K562 (cell line): ENCODE measurements around the gene WDR44. TPM values are rescaled to one million over a fixed set of nuclear protein-coding genes. Genes with fewer than 3 reads are reported as not detected.

Experiments
- EP300 ChIP-seq: IDR thresholded peaks from 2 replicates; pipeline ENCODE4 v1.6.1; 2012; ENCODE audit warnings: low read length, improper control_type of control experiment
- polyA plus RNA-seq, 8 experiments: library from polyadenylated mRNA; depleted of rRNA in 4 of 8; stranded (reverse) in 5 of 8; unstranded in 3 of 8; fragments of >200 nt; fragmentation: Nextera tagmentation in 2 of 8; fragmentation: Illumina TruSeq in 1 of 8; extraction: Ambion mirVana in 2 of 8; extraction: Trizol in 1 of 8; gene quantifications; 2 replicates each; pipeline versions ENCODE4 v1.2.1 to v1.2.3, GENCODE V29; 2011 to 2014; ENCODE audit warnings: inconsistent platforms in 1 of 8, missing spikeins in 1 of 8
- total RNA-seq, 7 experiments: library from RNA; depleted of rRNA in 6 of 7; stranded (reverse); fragments of >200 nt in 6 of 7; fragmentation: Illumina TruSeq in 2 of 7; extraction: Trizol in 2 of 7; gene quantifications; 2 replicates each; pipeline versions ENCODE4 v1.2.1 to v1.2.3, GENCODE V29; 2011 to 2021; ENCODE audit warnings: low replicate concordance in 1 of 7
- TF ChIP-seq, protein P1 (sequence below), 3 experiments: fragments of 200-800 bp in 1 of 3; fragments of 250-450 bp in 1 of 3; fragments of 450-650 bp in 1 of 3; sonication (Bioruptor Pico) in 1 of 3; sonication (Bioruptor generic) in 1 of 3; formaldehyde crosslinking in 1 of 3; IDR thresholded peaks; 2 replicates each; pipeline versions ENCODE4 v1.6.1 to v1.8.0; 2016 to 2022; ENCODE audit warnings: mild to moderate bottlenecking in 2 of 3, missing genetic modification characterization in 2 of 3, missing compliant biosample characterization in 1 of 3, moderate library complexity in 1 of 3

The WDR44 gene
- total and polyA plus RNA-seq, 9 of the 15 experiments (the other 6 are each of a cell fraction or from before 2014, with no cell fraction given), result 5.6 to 20.0 (median 14.6) TPM

DNA sequence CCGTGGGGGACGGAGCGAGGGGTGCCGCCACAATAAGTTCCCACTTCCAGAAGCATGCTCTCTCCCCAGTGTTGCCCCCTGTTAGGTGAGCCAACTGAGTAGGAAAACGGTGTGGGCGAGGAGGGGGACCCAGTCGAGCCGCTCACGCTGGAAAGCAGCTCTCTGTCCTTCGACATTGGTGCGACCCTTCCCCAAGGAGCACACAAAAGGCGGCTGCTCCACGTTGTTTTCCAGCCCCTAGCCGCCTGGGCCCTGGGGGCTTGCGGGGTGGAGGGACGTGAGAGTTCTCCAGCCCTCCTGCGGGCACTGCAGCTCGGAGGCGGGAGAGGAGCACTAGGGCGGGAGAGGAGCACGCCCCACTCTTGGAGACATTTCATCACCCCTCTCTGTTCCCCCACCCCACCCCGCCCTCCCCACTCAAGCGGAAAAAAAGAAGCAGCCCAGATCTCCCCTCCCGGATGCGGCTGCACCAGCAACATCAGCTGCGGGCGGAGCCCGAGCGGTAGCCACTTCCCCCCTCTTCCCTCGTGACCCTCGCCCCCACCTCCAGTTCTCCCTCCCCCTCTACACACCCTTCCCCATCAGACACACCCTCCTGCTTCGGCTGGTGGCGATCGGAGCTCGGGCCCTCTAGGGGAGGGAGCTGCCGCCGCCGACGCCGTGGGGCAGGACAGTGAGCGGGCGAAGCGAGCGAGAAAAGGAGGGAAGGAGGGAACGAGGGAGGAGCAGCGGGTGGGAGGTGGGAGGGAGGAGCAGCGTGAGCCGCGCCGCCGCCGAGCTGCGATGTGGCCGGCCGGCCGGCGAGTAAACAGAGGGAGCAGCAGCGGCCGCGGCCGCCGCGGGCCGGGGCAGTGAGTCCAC is 149.4 kb downstream of the WDR44 start, which contains the start of gene DOCK11 (continued):
- TF ChIP-seq, protein P1, sequence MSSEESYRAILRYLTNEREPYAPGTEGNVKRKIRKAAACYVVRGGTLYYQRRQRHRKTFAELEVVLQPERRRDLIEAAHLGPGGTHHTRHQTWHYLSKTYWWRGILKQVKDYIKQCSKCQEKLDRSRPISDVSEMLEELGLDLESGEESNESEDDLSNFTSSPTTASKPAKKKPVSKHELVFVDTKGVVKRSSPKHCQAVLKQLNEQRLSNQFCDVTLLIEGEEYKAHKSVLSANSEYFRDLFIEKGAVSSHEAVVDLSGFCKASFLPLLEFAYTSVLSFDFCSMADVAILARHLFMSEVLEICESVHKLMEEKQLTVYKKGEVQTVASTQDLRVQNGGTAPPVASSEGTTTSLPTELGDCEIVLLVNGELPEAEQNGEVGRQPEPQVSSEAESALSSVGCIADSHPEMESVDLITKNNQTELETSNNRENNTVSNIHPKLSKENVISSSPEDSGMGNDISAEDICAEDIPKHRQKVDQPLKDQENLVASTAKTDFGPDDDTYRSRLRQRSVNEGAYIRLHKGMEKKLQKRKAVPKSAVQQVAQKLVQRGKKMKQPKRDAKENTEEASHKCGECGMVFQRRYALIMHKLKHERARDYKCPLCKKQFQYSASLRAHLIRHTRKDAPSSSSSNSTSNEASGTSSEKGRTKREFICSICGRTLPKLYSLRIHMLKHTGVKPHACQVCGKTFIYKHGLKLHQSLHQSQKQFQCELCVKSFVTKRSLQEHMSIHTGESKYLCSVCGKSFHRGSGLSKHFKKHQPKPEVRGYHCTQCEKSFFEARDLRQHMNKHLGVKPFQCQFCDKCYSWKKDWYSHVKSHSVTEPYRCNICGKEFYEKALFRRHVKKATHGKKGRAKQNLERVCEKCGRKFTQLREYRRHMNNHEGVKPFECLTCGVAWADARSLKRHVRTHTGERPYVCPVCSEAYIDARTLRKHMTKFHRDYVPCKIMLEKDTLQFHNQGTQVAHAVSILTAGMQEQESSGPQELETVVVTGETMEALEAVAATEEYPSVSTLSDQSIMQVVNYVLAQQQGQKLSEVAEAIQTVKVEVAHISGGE (CRISPR knock-in tag; IDR thresholded peaks at IDR 0.05), result peak in 1 of 3 experiments; percentile 42; a peak in 2 of 6 replicates
- peak; percentile 43; the same call in 1 of the 2 replicates for TF ChIP-seq EP300
